Dermis microvascular lymphatic vessel endothelial cell (primary cell): ENCODE measurements around the gene EDC4. TPM values are rescaled to one million over a fixed set of nuclear protein-coding genes. Genes with fewer than 3 reads are reported as not detected.
"Not testable (repeated sequence)": the region's sequence is repeated elsewhere in the genome, so short reads cannot be mapped to it uniquely, and the experiment has no call there.

Experiments used
- DNase-seq, 2 donors: peaks; one replicate each; pipeline versions ENCODE4 v3.0.0 to v3.0.0-alpha.2; 2010; ENCODE audit warnings: low read depth in 2 of 2
- total RNA-seq: library from RNA; depleted of rRNA; stranded (reverse); fragments of >200 nt; gene quantifications from 2 replicates; pipeline ENCODE4 v1.2.1, GENCODE V29; 2014

The EDC4 gene
- total RNA-seq, 1 donor from 2014 or later = 52.2 TPM

DNA sequence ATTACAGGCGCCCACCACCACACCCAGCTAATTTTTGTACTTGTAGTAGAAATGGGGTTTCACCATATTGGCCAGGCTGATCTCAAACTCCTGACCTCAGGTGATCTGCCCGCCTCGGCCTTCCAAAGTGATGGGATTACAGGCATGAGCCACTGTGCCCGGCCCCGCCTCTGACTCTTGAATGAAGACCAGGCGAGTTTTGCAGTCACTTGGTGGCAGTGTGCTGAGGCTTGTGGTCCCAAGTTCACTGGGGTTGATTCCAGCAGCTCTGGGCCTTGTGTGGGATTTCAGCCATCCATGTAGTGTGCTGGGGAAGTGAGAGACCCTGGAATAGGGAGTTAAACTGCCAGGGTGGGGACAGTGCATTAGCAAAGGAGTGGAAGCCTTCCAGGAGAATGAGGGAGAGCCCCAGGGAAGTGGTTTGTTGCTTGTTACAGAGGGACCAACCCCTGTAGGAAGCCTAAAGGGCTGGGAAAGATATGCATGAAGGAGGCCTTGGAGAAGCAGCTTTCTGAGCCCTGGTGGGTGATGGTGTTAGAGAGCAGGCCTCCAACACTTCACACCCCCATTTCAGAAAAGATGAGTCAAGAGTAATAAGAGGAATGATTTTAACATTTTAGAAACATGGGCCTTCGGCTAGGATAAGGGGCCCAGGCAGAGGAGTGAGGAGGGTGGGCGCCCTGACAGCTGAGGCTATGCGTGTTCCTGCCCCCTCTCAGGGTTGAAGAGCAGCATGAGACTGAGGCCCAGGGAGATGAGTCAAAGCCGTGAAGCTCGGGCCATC lies 34.7 kb downstream of the EDC4 start:
- no peak for DNase-seq

DNA sequence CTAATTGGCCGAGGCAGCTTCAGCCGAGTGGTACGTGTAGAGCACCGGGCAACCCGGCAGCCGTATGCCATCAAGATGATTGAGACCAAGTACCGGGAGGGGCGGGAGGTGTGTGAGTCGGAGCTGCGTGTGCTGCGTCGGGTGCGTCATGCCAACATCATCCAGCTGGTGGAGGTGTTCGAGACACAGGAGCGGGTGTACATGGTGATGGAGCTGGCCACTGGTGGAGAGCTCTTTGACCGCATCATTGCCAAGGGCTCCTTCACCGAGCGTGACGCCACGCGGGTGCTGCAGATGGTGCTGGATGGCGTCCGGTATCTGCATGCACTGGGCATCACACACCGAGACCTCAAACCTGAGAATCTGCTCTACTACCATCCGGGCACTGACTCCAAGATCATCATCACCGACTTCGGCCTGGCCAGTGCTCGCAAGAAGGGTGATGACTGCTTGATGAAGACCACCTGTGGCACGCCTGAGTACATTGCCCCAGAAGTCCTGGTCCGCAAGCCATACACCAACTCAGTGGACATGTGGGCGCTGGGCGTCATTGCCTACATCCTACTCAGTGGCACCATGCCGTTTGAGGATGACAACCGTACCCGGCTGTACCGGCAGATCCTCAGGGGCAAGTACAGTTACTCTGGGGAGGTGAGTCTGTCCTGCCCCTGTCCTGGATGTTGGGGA lies 36.3 kb downstream of the EDC4 start:
- no peak for DNase-seq

DNA sequence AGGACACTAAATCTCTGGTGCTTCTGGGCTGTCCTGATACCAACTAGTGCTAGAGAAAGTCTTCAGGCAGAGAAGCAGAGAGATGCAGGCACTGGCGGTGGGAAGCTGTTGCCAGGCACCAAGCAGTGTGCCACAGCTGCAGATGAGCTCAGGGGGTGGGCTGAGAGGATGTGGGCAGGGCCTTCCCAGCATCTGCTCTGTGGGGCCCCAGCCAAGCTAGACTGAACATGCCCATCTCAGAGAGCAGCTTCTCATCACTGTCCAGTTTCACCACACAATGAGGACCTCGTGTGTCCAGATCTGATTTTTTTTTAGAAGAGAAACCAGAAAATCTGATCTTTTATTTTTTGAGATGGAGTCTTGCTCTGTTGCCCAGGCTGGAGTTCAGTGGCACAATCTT lies 37.3 kb downstream of the EDC4 start:
- peak in 1 of 2 donors; percentile 49 for DNase-seq

DNA sequence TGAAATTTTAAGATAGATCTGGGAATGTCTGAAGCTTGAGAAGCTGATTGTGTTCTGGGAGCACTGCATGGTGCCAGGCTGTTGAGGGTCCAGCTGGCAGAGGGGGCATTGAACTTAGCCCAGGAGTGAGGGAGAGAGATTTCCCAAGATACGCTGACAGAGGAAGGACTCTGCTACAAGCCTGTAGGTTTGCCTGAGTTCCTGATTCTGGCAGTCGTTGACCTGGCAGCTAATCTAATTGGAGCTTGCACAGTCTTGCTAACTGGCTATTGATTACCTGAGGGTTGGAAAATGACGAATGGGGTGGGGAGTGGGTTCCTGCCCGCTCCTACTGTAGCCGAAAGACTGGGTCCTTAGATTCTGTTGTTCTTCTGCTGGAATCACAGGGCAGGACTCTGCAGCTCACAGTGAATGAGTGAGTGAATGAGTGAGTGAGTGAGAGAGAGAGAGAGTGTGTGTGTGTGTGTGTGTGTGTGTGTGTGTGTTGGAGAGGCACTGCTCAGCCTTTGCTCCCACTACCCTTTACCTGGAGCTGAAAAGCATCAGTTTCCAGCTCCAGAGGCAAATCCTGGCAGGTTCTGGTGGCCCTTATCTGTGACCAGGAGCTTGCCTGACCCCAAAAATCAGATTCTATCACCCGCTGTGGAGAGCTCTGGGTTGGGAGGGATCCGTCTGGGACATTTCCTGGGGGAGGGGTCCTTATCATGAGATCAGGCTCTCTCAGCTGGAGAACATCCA lies 42.1 kb downstream of the EDC4 start:
- DNase-seq = no peak

DNA sequence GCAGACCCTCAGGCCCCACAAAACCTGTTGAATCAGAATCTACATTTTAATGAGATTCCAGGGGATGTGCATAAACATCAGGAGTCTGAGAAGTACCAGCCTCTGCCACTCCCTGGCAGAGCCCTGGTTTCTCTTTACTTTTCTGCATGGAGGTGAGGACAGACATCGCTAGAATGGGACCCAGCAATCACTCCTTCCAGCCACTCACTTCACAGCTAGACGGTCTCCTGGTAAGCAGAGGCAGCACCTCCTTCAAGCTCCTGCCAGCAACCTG lies 42.6 kb downstream of the EDC4 start:
- DNase-seq = not testable (repeated sequence)

DNA sequence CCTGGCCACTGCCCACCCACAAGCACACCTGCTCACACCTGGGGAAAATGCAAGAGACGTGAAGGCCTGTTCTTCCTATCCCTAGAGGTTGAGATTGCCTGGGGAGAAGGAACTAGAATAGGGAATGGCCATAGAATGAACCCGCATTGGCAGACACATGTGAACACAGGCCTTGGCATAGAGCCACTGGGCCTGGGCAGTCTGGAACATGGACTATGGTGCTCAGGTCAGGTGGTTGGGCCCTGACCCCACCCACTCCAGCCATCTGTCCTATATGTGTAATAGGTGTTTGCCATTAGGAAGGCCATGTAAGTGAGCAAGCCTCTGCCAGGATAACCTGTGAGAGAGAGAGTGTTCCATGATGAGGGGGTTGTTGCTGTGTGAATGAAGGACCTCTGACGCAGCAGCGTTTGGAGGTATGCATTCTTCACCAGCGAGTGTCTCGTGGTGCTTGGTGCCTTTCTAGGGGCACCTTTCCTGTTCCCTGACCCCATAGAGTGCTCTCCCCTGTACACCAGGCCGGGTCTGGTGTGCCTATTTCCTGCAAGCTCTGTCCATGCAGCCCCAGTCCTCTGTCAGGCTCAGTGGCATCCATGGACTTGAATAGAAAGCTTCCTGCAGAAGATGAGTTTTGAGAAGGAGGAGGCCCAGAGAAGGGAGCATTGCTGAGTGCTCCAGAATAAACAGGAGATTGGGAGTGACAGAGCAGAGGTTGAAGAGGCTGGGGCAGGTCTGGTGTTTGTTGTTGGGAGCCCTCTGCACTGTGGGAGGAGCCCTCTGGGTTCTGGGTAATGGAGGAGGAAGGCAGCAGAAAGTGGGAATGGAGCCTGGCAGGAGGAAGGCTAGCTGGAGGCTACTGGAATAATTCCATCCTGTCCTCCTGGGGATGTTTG lies 43.2 kb downstream of the EDC4 start:
- DNase-seq = no peak

DNA sequence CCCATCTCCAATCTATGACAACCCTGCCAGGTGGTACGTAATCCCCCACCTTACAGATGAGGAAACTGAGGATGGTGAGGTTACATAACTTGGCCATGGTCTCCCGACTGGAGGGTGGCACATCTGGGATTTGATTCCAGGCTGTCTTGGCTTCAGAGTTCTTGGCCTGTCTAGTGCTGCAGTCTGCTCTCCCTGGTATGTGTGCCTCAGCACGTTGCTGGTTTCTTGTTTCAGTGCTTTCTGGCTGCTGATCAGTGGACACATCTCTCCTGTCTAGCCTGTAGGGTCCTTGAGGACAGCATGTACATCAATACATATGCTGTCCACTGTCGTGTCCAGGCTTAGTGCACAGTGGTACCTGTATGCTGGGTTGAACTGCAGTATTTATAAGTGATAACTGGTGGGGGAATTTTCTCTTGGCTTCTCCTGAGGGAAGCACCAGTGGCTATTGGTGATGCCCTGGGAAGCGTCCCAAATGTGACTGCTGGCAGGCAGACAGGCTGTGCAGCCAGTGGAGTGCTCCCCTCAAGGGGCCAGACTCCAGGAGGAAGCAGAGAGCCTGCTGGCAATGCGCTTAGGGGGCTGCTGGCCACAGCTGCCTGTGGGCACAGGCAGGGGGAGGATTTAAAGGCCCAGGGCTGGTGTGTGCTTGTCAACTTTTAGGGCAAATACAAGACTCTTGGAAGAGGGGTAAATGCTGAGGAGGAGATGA lies 44.4 kb downstream of the EDC4 start:
- no peak for DNase-seq

DNA sequence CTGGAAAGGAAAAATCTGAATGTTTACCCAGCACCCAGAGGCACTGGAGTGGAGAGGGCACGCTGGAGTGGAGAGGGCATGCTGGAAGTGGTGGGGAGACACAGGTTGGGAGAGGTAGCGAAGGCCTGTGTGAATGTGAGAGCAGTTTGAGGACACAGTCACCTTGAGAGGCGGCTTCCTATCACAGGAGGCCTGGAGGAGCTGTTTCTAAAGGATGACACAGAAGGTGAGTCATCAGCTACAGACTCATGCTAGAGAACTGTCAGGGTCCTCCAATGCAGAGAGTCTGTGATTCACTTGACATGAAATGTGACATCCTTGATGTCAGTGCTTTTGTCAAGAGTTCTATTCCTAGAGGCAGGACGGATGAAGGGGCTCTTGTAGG lies 45.0 kb downstream of the EDC4 start:
- peak in 1 of 2 donors; percentile 69 for DNase-seq

DNA sequence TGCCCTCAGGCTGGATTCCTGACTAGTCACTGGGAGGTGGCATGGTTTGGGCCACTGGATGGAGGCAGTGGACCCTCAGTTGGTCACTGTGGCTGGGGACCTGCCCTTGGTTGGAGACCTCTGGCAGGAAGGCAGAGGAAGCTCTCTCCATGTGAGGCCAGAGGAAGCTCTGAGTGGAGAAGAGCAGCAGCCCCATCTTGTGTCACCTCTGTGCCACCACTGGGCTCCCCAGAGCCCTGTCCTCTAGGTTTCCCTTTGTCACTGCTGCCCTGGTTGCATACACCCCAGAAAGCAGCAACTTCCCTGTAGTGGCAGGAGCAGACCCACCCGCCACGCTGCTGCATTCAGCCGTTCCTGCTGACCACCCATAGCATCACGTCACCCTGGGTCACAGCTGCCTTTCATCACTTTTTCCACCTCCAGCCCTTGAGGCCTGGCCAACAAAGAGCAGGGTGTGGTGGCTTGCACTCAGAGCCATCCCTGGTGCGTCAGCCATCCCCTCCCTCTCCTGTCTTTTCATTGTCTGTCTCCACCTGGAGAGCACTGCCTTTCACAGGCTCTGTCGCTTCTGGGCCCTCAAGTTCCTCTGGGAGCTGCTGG lies 46.9 kb downstream of the EDC4 start:
- no peak for DNase-seq

DNA sequence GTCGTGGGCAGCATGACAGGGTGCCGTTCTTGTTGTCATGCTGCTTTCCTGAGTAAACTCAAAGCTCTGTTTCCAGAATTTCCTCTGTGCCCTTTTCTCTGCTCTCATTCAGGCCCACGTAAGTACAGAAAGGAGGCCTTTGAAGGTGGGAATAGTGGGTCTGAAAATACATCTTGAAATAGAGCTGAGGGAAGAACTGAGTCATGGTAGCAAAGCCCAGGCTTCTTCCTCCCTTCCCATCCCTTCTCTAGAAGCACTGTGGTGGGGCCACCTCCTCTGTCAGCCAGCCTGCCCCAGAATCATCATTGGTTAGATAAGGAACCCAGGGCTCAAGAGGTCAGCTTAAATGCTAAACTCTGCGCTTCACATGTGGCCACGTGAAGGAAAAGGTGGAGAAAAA lies 49.4 kb downstream of the EDC4 start:
- DNase-seq = no peak

DNA sequence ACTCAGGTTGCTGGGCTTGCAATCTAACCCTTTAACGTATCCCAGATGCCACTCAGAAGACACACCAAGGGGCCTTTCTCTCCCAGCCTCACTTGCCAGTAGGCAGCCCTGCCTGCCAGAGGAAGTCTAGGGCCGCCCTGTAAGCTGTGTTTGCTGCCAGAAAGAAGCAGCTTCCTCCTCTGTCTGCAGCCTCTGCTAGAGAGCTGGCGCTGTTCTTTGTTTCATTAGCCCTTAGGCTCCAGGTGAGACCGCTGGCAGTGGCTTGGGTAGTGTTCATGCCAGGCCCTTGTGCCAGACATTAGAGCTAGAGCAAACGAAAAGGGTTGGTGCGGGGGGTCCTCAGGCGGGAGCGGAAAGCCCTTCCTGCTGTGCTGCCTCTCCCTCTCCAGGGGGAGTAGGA lies 49.9 kb downstream of the EDC4 start:
- DNase-seq = no peak

DNA sequence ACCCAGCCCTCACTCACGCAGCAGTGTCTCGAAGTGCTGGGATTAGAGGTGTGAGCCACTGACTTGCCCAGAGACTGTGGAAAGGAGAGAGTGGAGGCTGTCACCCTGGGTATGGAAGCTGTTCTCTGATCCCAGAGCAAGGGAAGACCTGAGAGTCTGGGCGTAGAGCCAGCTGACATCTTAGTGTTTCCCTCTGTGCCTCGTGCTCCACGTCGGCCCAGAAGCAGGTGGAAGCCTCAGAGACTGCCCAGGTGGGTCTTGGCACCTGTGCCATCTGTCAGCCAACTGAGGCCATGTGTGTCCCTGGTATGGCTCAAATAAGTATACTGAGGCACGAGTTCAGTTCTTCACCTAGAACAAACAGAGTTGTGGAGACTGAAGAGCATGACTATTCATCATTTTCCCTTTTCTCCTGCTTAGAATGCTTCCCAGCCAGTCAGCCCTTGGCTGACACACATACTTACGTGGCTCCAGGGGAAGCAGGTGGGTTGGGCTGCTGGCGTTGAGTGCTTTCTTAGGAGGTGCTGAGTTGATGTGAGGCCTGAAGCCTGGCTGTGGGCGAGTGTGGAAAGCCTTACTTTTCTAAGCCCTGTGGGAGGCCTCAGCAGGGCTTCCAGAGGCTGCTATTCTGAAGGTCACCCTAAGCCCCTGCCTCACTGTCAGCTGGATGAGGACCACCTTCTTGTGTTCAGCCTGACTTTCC lies 50.7 kb downstream of the EDC4 start:
- DNase-seq = no peak

DNA sequence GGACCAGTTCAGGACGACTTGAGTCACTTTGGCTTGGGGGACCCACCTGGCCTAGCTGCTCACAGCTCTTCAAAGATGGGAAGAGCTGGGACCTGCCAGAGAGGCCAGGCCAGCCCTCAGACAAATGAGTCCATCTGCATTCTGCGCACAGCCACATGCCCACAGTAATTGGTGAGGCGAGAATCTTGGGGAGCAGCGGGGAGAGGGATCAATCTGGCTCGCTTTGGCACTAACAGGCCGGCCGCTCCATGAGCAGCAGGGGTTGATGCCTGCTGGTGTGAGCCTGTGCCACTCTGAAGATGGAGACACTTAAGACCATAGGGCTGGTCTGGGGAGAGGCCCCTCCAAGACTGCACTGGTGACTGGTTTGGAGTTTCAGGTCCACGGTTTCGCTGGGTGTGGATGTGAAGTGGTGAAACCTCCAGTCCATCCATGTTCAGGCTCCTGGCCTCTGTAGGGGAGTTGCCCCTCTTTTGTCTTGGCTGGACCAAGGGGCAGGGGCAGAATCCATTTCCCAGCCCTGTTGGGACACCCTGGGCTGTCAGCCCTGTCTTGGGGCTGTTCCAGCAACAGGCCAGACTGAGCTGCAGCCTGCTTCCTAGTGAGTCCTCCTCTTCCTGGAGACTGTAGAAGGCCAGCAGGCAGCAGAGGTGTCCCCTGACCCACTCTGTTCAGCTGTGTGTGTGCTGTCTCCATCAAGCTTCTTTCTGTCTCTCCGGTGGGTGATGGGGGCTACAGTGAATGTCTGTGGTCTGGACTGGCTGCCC lies 51.5 kb downstream of the EDC4 start:
- DNase-seq = peak in 1 of 2 donors; percentile 46

DNA sequence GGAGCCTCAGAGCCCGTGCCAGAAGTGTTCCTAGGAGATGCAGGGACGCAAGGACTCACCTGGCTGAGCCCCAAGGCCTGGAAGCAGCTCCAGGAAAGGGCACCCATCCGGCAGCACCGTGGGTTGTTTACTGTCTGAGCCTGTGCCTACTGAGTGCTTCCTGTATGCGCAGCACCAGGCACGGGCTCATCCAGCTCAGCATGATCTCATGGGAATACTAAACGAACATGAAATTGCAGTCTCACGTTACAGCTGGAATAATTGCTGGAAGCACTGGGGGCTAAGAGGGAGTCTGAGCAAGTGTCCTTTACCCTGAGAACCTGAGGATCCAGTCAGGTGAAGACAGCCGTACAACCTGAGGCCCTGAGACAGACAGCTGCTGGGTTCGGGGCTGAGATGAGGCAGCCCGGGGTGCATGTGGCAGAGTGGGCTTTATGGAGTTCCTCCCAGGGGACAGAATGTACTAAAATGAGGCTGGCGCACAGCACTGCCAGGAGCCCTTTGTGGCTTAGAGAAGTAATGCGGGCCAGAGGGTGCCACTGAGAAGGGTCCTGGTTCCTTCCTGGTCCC lies 53.4 kb downstream of the EDC4 start:
- peak; percentile 49 to 88 for DNase-seq

DNA sequence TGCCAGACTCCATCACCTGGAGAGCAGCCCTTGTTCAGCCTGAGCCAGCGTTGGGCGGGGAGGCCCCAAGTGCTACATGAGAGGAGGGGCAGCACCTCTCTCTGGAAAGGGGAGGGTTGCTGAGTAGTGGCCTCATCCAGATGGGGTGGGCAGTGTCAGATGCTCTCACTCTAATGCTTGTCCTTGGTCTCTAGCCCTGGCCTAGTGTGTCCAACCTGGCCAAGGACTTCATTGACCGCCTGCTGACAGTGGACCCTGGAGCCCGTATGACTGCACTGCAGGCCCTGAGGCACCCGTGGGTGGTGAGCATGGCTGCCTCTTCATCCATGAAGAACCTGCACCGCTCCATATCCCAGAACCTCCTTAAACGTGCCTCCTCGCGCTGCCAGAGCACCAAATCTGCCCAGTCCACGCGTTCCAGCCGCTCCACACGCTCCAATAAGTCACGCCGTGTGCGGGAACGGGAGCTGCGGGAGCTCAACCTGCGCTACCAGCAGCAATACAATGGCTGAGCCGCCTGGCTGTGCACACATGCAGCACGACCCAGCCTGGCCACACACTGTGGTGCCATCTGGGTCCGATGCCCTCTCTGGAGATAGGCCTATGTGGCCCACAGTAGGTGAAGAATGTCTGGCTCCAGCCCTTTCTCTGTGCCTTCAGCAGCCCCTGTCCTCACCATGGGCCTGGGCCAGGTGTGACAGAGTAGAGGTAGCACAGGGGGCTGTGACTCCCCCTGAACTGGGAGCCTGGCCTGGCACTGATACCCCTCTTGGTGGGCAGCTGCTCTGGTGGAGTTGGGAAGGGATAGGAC lies 54.5 kb downstream of the EDC4 start:
- no peak for DNase-seq

DNA sequence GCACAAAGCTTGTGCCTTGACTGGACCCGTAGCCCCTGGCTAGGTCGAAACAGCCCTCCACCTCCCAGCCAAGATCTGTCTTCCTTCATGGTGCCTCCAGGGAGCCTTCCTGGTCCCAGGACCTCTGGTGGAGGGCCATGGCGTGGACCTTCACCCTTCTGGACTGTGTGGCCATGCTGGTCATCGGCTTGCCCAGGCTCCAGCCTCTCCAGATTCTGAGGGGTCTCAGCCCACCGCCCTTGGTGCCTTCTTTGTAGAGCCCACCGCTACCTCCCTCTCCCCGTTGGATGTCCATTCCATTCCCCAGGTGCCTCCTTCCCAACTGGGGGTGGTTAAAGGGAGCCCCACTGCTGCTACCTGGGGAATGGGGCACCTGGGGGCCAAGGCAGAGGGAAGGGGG lies 55.3 kb downstream of the EDC4 start:
- no peak for DNase-seq

DNA sequence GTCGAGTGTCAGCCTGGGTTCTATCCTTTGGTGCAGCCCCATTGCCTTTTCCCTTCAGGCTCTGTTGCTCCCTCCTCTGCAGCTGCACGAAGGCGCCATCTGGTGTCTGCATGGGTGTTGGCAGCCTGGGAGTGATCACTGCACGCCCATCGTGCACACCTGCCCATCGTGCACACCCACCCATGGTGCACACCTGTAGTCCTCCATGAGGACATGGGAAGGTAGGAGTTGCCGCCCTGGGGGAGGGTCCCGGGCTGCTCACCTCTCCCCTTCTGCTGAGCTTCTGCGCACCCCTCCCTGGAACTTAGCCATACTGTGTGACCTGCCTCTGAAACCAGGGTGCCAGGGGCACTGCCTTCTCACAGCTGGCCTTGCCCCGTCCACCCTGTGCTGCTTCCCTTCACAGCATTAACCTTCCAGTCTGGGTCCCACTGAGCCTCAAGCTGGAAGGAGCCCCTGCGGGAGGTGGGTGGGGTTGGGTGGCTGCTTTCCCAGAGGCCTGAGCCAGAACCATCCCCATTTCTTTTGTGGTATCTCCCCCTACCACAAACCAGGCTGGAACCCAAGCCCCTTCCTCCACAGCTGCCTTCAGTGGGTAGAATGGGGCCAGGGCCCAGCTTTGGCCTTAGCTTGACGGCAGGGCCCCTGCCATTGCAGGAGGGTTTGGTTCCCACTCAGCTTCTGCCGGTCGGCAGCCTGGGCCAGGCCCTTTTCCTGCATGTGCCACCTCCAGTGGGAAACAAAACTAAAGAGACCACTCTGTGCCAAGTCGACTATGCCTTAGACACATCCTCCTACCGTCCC lies 55.9 kb downstream of the EDC4 start:
- peak; percentile 54 to 68 for DNase-seq
